Stimulated activated CD4-positive, alpha-beta T cell treated with anti-CD3 and anti-CD28 coated beads, Interleukin-1b, Interleukin-23, amount 100 ng/mL, for 1 hour (primary cell): ENCODE data around the gene AURKA.

Experiments
- DNase-seq, 2 donors: peaks; one replicate each; pipeline ENCODE4 v3.0.0-alpha.2; 2020; ENCODE audit warnings: low read depth in 2 of 2

AURKA gene

GRCh38 chr20:56392132-56392880 lies at the start of gene AURKA, which contains the start of gene CSTF1:
TSS of gene AURKA (minus strand) at chr20:56392215. CDS start at chr20:56388197, 4,018 bp downstream.
TSS of gene CSTF1 (plus strand) at chr20:56392645. CDS start at chr20:56395553, 2,908 bp downstream.
- peak; percentile 96 to 97 for DNase-seq

GRCh38 chr20:56440346-56441007 lies 48.5 kb upstream of the AURKA start:
- peak; percentile 9 to 11 for DNase-seq

GRCh38 chr20:56439771-56440291 lies 47.8 kb upstream of the AURKA start:
- no peak for DNase-seq

- no peak for DNase-seq
Measured at GRCh38 chr20:56438284-56438683, 46.3 kb upstream of the AURKA start.

GRCh38 chr20:56437196-56437960 lies 45.4 kb upstream of the AURKA start:
- no peak for DNase-seq

- DNase-seq: no peak
Measured at GRCh38 chr20:56433880-56434255, 41.9 kb upstream of the AURKA start.

GRCh38 chr20:56433221-56433879 lies 41.3 kb upstream of the AURKA start:
- no peak for DNase-seq

GRCh38 chr20:56431471-56431870 lies 39.5 kb upstream of the AURKA start:
- DNase-seq: no peak

GRCh38 chr20:56430957-56431356 lies 38.9 kb upstream of the AURKA start:
- DNase-seq: no peak

- no peak for DNase-seq
Measured at GRCh38 chr20:56430461-56430860, 38.4 kb upstream of the AURKA start.

GRCh38 chr20:56429941-56430340 lies 37.9 kb upstream of the AURKA start:
- DNase-seq: no peak

GRCh38 chr20:56429502-56429901 lies 37.5 kb upstream of the AURKA start:
- peak in 1 of 2 donors; percentile 21 for DNase-seq

- DNase-seq: no peak
Measured at GRCh38 chr20:56428881-56429280, 36.9 kb upstream of the AURKA start.

- no peak for DNase-seq
Measured at GRCh38 chr20:56428410-56428809, 36.4 kb upstream of the AURKA start.

GRCh38 chr20:56427797-56428196 lies 35.8 kb upstream of the AURKA start:
- DNase-seq: no peak

- no peak for DNase-seq
Measured at GRCh38 chr20:56426926-56427325, 34.9 kb upstream of the AURKA start.

GRCh38 chr20:56426026-56426425 lies 34.0 kb upstream of the AURKA start:
- no peak for DNase-seq

- no peak for DNase-seq
Measured at GRCh38 chr20:56424931-56425330, 32.9 kb upstream of the AURKA start.

GRCh38 chr20:56423886-56424285 lies 31.9 kb upstream of the AURKA start:
- no peak for DNase-seq

GRCh38 chr20:56423211-56423610 lies 31.2 kb upstream of the AURKA start:
- DNase-seq: no peak

GRCh38 chr20:56422824-56423189 lies 30.8 kb upstream of the AURKA start:
- no peak for DNase-seq
